22Rv1 (cell line): Measurements from ENCODE around the gene INSYN2A.

ENCODE experiments used
- H3K27ac ChIP-seq: fragments of 450-650 bp; 2 replicates; pipeline ENCODE4 v1.5.1; 2017
- CTCF ChIP-seq: fragments of 450-650 bp; IDR thresholded peaks from 2 replicates; pipeline ENCODE4 v1.5.1; 2017; ENCODE audit warnings: mild to moderate bottlenecking
- ZFX ChIP-seq: fragments of 450-650 bp; IDR thresholded peaks from 2 replicates; pipeline ENCODE4 v1.6.1; 2017; ENCODE audit warnings: antibody characterized with exemption, borderline replicate concordance

Gene INSYN2A, protein sequence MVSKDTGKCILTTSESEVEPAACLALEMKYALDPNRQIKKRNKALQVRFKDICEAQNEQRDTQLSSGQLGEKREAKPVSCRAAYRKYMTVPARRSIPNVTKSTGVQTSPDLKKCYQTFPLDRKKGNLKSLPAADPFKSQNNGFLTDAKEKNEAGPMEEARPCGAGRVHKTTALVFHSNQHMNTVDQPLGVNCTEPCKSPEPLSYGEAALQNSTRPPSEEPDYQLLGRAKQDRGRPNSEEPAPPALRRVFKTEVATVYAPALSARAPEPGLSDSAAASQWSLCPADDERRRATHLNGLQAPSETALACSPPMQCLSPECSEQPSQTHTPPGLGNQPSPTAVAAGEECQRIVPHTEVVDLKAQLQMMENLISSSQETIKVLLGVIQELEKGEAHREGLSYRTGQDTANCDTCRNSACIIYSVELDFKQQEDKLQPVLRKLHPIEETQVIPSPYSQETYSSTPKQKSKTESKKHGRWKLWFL

DNA sequence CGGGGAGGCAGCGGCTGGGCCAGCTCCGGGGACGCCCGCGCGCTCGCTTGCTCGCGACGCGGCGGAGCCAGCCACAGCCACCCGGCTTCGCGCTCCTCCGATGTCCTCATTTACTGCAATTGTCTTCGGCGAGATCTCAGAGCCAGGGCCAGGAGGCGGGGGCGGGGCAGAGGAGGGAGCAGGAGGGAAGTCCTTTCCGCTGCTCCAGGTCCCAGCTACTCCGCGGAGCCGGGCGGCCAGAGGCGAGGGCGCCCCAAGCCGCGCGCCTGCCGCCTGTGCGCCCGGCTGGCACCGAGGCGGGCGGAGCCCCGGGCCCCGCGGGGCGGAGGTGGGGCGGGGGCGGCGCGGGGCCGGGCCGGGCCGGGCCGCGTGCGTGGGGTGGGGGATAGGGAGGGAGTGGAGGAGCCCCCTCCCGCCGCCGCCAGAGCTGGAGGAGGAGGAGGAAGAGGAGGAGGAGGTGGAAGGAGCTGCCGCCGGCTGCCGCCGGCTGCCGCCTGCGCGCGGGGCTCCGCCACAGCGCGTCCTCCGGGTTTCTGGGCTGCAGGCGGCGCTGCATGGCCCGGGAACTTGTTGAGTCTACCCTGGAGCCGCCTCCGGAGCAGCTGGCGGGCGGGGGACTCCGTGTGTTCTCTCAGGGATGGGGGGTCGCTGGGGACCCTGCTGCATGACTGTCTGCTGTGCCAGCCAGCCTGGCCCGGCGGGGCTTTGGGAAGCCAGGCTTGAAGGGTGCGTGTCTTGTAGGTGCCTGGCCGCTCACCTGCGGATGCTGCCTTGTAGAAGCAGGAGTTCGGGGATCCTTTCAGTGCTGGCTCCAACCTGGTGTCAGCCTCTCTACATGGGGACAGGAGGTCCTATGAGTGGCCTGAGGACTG, at the start of gene INSYN2A:
Gene INSYN2A, minus strand, starts transcription at position 310 of the 872 bp plus-strand sequence. CDS start 20,196 bp downstream, outside the sequence.
- no peak within 1 kb of the TSS for H3K27ac ChIP-seq

GRCh38 chr10:127245456-127245855, 49.1 kb upstream of the INSYN2A start:
- H3K27ac ChIP-seq: no peak overlapping the region
- TF ChIP-seq ZFX (no peak), CTCF (no peak)

More for the DNA sequence above, at the start of gene INSYN2A:
- peak; percentile 69 for TF ChIP-seq CTCF
- TF ChIP-seq ZFX: no peak

DNA sequence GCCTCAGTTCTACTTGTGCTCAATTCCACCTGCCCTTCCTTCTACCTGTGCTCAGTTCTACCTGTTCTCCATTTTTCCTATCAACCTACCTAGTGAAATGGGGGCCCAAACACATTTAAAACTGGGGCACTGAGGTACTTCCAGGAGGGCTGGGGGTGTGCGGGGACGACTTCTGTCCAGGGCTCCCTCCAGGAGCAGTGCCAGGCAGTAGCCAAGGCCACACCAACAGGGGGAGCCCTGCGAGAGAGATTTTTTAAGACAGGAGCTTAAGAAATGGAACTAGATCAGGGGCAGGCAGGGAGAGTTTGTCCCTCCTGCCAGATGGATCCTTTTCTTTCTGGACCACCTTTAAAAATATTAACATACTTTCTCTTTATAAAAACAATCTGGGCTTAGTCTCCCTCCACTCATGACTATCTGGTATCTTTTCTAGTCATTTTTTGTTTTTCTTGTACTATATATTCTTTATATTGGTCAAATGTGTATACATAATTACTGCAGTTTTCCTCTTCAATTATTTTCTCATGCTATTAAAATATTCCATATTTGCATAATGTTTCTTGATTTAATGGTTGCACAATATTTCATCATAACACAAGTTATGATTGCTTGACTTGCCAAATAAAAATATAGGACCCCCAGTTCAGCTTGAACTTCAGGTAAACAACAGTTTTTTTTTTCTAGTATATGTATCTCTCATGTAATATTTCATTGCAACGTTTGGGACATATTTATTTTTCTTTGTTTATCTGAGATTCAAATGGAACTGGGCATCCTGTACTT, 47.3 kb upstream of the INSYN2A start:
- TF ChIP-seq CTCF (peak; percentile 77), ZFX (no peak)
- H3K27ac ChIP-seq: no peak overlapping the region

GRCh38 chr10:127242914-127243313, 46.5 kb upstream of the INSYN2A start:
- TF ChIP-seq ZFX (no peak), CTCF (no peak)
- no peak overlapping the region for H3K27ac ChIP-seq

- no peak for TF ChIP-seq ZFX
- TF ChIP-seq CTCF: no peak
- no peak overlapping the region for H3K27ac ChIP-seq
These were observed 39.9 kb upstream of the INSYN2A start for GRCh38 chr10:127236266-127236665.

GRCh38 chr10:127234306-127234800, 38.0 kb upstream of the INSYN2A start:
- TF ChIP-seq CTCF (no peak), ZFX (no peak)
- no peak overlapping the region for H3K27ac ChIP-seq
